Measurements from ENCODE around the gene SORT1.
A peak's percentile ranks its signal among the peaks of the same experiment; 100 is the strongest.
"Not testable (repeated sequence)": the region's sequence is repeated elsewhere in the genome, so short reads cannot be mapped to it uniquely, and the experiment has no call there.

SORT1 gene

DNA sequence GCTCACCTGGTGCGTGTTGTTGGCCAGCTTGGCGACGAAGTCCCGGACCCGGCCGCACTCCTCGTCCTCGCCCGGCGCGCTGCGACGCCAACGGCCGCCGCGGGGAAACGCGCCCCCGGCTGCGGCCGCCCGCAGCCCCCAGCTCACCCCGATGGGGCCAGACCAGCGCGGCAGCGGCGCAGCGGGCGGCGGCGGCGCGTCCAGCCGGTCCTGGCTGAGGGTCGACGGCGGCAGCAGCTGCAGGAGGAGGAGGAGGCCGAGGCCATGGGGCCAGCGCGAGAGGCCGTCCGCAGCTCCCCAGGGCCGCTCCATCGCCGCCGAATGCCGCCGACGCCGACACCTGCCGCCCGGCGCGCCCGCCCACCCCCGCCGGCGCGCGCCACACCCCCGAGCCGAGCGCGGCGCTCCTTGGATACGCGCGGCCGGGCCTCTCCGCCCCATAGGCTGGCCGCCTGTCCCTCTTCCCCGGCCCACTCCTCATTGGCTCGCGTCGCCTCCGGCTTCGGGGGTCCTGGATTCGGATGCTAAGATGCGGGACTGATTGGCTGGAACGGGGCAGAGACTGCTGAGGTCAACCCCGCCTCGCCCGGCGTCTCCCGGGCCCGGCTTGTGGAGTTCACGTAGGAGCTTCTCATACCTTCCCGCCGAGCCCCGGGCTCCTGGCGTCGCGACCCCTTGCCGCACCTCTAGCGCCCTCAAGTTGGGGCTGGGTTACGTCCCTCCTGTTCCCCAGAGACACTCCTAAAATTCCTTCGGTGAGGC, at the start of gene SORT1:
Gene SORT1, minus strand, starts transcription at position 338 of the 762 bp plus-strand sequence. Its CDS starts 26 bp downstream, at position 312.
- peak; percentile 75 to 78 for DNase-seq

DNA sequence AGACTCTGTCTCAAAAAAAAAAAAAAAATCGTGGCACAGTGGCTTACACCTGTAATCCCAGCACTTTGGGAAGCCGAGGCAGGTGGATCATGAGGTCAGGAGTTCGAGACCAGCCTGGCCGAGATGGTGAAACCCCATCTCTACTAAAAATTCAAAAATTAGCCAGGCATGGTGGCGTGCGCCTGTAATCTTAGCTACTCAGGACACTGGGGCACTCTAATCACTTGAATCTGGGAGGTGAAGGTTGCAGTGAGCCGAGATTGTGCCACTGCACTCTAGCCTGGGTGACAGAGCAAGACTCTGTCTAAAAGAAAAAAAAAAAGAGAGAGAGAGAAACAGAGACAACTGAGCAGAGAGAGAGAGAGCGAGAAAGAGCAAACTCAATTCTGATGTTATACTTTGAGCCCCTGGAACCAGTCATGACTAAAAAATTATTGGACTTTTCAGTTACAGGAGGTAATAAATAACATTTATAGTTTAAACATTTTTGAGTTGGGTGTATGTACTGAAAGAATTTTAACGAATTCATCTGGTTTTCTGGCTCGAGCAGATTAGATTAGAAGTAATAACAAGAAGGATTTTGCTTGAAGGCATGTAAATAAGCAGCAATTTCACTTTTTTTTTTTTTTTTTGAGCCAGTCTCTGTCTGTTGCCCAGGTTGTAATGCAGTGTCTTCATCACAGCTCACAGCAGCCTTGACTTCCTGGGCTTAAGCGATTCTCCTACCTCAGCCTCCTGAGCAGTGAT, 48.4 kb upstream of the SORT1 start:
- DNase-seq = not testable (repeated sequence)

DNA sequence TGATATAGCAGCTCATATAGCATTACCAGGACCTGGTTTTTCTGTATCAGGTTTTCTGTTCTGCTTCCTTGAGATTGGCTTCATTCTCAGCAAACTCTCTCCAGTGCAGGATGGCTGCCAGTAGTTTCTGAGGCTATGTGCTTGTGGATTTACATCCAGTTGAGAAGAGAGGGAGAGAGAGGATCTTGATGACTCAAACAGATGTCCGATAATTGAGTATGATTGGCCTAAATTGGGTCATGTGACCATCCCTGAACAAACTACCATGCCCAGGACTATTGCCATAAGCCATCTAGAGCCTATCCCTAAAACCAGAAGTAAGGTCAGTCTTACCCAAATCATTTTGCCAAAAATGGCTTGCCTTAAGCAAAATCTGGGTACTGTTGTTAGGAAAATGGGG, 46.6 kb upstream of the SORT1 start:
- no peak for DNase-seq

DNA sequence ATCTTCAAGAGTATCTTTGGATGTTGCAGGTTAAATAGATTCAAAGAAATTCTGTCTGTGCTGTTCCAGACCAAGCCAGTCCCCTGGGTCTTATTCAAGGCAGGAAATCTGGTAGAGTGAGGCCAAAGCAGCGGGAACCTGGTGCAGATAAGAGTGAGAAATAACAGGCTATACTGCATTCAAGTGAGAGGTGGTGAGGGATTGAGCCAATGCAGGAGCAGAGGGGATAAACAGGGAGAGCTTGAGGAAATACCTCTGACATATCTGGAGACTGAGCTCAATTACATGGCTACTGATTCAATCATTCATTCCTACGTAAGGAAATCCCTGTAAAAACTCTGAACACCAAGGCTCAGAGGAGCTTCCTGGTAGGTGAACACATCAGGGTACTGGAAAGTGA, 45.8 kb upstream of the SORT1 start:
- DNase-seq = no peak

DNA sequence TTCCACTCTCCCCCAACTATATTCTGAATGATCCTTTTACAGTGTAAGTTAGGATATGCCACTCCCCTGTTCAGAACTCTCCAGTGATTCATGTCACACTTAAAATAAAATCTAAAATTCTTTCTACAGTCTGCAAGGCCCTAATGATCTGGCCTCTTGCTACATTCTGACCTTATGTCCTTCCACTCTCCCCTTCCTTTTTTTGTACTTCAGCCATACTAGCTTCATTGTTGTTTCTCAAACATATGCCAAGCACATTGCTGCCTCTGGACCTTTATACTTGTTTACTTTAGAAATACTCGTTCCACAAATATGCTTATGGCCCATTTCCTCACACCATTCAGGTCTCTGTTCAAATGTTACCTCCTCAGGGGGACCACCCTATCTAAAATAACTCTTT, 43.4 kb upstream of the SORT1 start:
- DNase-seq = no peak

DNA sequence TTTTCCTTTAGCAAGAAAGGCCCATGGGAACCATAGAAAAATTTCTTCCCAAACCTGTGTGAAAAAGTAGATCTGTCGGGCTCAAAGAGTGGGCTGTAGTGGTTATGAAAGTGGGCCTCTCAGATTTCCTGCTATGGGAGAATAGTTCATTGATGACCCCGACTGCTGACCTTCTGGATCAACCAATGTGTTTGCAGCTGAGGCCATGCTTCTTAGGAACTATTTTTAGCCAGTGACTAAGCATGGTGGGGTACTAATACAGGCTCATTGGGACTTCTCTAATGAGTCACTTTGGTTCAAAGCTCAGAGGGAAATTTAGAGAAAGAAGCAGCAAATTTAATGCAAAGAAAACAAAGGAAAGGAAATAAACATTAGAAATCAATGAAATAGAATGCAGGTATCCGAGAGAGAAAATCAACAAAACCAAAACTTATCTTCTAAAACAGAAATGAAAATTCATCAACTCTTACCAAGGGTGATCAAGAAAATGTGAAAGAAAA, 41.1 kb upstream of the SORT1 start:
- peak in 1 of 2 experiments; percentile 24 for DNase-seq

DNA sequence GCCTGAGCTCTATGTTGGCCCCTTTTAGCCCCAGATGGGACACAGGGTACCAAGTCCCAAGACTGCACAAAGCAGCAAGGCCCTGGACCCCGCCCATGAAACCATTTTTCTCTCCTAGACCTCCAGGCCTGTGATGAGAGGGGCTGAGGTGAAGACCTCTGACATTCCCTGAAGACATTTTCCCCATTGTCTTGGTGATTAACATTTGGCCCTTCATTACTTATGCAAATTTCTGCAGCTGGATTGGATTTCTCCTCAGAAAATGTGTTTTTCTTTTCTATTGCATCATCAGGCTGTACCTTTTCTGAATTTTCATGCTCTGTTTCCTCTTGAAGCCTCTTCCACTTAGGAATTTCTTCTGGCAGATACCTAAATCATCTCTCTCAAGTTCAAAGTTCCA, 36.8 kb upstream of the SORT1 start:
- DNase-seq = no peak

DNA sequence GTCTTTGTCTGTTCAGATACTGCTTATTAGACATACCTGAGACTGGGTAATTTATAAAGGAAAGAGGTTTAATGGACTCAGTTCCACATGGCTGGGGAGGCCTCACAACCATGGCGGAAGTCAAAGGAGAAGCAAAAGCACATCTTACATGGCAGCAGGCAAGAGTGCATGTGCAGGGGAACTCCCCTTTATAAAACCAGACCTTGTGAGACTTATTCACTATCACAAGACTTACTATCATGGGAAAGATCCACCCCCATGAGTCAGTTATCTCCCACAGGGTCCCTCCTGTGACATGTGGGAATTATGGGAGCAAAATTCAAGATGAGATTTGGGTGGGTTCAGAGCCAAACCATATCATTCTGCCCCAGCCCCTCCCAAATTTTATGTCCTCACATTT, 35.6 kb upstream of the SORT1 start:
- DNase-seq = no peak

DNA sequence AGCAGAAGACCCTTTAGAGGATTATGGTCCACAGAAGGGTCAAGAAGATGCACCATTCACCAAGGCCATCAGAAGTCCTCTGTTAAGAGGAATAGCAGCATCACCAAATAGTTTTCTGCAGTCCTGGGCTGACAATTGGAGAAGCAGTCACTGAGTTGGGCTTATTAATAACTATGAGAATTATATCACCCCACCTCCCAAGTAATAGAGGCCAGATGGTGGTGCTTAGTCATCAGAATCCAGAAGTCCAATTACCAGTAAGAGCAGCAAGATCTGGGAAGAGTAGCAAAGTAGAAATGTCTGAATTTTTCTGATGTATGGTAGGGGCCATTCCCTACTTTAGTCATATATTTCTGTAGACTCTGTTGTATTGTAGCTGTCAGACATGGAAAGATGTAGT, 34.6 kb upstream of the SORT1 start:
- DNase-seq = no peak

DNA sequence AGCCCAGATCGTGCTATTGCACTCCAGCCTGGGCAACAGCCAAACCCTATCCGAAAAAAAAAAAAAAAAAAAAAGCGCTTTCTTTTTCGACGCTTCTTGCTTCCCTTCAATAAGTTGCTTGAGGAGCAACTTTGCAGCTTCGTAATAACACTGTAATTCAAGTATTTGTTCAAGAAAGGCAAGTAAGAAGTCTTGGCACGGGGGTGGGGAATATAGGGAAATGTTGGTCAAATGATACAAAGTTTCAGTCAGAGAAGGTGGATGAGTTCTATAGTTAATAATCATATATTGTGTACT, 29.4 kb upstream of the SORT1 start:
- DNase-seq = no peak

DNA sequence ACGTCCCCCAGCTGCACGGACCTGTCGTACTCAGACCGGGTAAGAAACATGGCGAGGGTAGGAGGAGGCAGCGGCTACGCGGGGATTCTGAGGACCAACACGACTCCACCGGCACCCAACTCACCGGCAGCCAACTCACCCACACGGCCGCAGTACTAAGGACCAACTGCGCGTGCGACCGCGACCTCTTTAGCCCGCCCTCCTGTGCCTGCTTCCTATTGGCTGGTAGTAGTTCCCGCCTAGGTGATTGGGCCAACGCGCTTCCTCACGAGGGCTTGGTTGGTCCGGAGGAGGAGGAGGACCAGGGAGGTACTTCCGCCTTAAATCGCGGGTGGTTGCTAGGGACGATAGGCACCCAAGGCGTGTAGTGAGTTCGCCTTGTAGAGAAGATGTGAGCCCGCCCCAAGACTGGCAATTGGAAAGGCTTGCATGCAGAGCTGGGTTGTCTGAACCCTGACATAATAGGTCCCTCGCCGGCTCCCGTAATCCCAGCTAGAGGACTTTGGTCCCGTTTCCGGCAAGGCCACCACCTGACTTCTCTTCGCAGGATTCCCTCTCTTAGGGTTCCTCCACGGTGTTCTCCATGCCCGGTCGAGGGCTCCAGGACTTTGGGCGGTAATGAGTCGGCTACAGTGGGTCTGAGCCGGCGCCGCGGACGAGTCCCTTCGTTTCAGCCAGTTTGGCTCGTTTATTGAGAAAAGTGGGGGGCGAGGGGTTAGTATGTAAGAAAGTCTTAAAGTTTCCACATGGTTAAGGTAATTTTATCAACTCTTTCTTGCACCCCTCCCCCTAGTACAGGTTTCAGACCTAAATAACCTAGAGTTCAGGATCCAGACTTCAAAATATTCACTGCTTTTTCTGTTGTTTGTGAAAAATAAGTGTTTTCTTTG, 28.8 kb upstream of the SORT1 start, which contains the start of gene PSMA5:
Gene PSMA5, minus strand, starts transcription at position 168 of the 890 bp plus-strand sequence. Its CDS starts 118 bp downstream, at position 50.
- peak; percentile 92 to 95 for DNase-seq

DNA sequence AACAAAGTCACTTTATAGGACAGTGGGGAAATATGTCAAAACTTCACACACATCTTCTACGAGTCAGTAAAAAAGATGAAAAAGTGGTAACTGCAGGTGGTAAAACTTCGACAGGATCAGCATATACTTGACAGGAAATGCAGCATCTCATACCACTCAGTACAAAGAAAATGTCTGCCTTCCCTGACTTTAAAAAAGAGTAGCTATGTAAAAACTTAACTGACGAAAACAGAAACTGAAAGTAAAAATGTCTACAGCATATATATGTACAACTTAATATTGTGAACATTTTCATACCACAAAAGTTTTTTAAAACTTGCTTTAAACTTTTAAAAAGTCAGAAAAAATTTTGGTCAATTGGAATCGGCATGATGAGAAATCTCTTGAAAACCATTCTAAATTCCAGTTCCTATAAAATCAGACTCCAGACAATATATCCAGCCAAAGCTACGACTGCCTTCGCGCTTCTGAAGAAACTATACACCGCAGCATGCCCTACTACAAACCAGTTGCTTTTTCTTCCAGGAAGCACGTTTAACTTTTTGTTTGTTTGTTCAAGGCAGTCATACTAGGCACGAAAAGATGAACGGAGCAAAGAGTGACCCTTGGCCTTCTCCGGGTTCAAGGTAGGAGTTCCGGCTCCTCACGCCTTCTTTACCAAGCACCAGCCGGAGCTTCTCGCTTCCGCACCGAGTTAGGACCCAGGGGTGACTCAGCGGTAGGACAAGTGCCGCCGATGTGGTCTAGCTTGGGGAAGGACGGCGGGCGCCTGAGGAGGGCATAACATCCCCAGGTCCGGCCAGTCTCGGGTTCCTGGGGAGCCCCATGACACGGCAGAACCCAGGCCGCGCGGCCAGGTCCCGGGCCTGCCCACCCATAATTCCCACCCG, 27.9 kb upstream of the SORT1 start:
- peak in 1 of 2 experiments; percentile 80 for DNase-seq

DNA sequence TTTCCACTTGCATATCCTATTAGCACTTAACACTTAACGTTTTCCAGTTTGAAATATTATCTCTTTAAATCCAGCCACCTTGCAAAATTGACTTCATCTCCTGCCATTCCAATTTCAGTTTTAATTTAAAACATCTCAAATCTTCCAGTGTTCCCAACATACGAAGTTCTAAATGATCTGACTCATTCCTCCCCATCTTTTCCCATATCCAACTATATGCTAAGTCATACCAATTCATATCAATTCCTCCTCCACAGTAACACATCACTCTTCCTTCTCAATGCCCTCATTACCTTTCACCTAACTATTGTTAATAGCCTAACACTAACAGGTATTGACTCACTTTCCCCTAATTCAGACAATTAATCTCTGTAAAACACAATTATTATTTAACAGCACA, 25.8 kb upstream of the SORT1 start:
- no peak for DNase-seq

DNA sequence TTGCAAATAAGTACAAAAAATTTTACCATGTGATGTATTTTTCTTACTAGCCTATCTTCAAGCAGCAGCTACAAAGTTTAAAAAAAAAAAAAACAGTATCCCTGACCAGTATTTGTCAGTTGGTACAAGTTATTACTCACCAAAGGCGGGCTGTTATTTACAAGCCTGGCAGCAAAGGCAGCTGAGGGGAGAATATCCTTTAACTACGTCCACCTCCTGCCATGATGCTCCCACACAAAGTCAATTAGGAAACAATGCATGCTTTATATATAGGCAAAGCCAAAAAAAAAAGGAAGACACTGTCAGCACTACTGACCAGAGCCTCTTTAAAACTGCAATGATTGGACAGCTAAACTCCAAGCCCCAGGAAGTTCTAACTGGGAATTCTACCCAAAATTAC, 14.8 kb upstream of the SORT1 start:
- no peak for DNase-seq

DNA sequence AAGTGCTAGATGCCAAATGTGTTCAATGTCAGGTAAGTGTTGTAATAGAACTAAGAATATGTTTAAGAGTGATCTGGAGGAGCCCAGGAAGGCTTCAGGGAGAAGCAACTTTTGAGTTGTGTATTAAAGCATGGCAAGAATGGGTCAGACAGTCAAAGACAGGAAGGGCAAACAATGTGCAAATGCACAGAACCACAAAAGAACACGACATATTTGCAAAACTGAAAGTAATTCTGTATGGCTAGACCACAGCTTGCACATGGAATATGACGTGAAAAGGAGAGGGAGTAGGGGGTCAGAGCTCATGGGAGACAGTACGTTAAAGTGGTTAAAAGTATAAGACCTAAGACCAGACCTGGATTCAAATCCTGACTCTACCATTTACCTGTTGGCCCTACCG, 7.1 kb upstream of the SORT1 start:
- DNase-seq = no peak

DNA sequence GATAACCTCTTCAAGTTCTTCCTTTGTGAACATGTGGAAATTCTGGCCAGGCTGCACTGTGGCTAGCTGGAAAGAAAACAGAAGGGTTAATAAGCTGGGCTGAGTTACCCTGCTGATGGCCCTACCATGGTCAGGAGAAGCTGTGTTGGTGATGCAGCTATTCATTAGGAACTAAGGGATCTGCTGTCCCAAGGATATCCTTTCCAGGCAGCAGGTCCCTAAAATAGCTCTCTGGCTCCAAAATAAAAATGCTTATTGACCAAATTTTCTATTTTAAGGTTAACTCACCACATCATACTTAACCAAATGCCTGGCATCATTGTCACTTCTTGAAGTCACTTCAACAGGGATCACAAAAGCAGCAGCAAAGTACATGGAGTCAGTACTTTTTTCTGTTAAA, 4.3 kb upstream of the SORT1 start:
- DNase-seq = no peak

DNA sequence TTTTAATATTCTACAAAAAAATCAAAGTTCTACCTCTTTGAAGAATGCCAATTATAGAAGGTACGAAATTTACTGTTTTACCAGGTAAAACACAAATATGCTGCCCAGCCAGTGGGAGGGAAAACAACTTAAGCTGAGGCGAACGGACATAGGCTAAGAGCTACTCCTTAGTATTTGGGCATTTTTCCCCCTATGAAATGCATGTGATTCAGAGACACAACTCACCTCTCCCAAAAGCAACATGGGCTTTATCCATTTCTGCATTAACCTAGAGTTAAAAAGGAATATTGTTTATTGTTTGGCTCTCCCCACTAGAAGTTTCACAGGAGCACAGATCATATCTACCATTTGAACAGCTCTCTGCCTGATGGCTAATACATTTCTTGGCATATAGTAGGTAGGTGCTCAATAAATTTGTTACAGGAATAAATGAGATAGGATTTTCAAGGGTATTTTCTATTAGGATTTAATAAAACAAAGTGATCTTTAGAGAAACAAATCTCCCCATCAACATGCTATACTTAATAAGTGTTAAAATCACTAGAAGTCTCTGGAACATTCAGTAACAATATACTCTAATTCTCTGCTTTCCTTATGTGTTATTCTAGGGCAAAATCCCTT, 2.4 kb upstream of the SORT1 start:
- no peak for DNase-seq

DNA sequence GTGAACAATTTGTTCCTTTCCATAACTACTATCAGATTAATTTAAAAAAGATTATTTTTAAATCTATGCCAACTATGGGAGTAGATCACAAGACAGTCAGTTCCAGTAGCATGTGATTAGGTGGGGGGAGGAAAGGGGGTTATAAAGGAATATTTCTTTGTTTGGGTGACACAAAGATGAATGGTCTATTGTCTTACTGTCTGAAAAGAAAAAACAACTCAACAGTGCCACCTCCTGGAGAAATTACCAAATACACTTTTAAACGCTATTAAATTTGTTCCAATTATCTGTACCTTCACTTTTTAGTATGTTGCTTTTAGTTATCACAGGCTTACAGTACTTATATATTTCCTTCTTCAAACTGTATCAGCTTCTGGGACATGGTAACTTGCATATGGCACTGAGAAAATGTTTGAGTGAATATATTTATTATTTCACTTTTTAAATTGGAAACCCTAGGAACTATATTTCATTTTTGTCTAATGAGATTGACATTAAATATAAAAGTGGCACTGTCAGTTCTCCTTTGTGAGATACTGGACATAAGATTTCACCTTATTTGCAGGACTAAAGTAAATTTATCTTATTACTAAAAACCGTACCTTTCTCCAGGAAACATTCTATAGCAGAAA, 1.7 kb upstream of the SORT1 start:
- DNase-seq = no peak

DNA sequence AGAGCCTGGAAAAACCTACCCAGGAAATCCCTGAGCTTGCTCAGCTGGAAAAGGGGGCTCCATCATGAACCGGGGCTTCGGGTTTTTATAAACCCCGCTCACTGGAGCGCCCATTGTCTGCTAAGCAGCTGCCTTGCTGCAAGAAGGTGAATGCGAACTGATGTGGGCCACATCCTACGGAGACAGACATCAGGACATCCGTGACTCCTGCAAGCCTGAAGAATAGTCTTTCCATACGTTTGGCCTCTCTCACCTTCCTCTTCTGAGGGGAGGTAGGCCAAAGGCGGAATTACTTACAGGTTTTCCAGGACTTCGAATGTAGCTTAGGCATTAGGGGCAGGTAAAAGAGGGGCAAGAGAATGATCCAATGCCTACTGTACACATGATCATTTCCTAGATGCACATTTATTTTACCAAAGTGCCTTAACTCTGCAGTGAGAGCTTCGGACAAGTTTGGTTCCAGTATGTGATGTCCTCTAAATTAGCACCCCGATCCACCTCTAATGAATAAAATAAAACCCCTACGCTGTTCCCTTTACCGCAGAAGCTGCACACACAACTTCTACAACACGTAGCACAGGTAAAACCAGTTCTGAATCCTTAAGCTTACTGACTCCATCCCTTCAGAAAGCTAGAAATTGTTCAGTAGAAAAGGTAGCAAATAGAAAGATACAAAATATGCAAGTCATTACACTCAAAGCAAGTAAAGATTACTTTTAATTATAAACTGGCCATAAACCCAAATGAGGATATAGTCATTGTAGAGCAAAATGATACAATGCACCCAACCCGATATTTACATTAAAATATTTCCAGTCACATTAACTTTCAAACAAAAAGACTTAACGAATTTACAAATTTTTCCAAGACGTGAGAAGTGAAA, 866 bp upstream of the SORT1 start:
- no peak for DNase-seq
